Endothelial cell of umbilical vein (primary cell): ENCODE results near the gene AFF1. TPM values are rescaled to one million over a fixed set of nuclear protein-coding genes. Genes with fewer than 3 reads are reported as not detected.

ENCODE experiments used
- BruUV-seq: library from RNA; stranded (reverse); fragments of 400-500 nt; replicated peaks from 2 replicates; lab custom pipeline; 2021; lab: Mats Ljungman, UMichigan
- CTCF ChIA-PET: fragments of 300-600, 350-600 bp; sonication (Branson Sonifier 250); formaldehyde crosslinking; loops from one replicate; lab custom pipeline; 2021; ENCODE audit warnings: antibody characterized with exemption, inconsistent platforms; lab: Charles Lee
- POLR2A ChIA-PET: fragments of 300-600, 350-600 bp; sonication (Branson Sonifier 250); formaldehyde crosslinking; loops from one replicate; lab custom pipeline; 2021; ENCODE audit warnings: antibody characterized with exemption, inconsistent platforms; lab: Charles Lee
- DNase-seq: peaks from one replicate; pipeline ENCODE4 v3.0.0-alpha.2; 2011; ENCODE audit warnings: low read depth, low spot score
- FAIRE-seq: peaks from 2 replicates; lab custom pipeline; 2011; peaks lifted over from hg19 to GRCh38; lab: Jason Lieb, UNC
- H2AFZ ChIP-seq: 2 replicates; pipeline ENCODE4 v1.6.0; 2012; ENCODE audit warnings: low read depth, low read length, control low read depth, inconsistent platforms
- H3K27ac ChIP-seq: 2 replicates; pipeline ENCODE4 v1.5.1; 2011; ENCODE audit warnings: low read depth, mild to moderate bottlenecking, control low read depth, low read length, moderate library complexity; ENCODE audit not compliant: insufficient read depth
- H3K27me3 ChIP-seq, 2 experiments: 2 replicates each; pipeline versions ENCODE4 v1.6.0 to v1.6.1; 2011; ENCODE audit warnings: low read length in 2 of 2, mixed read lengths in 1 of 2; ENCODE audit not compliant: control insufficient read depth in 2 of 2, insufficient read depth in 2 of 2
- H3K36me3 ChIP-seq, 2 experiments: 2 replicates in 1 of 2; 3 replicates in 1 of 2; pipeline ENCODE4 v1.5.1; 2011; ENCODE audit warnings: low read length in 2 of 2, mild to moderate bottlenecking in 1 of 2, moderate library complexity in 1 of 2; ENCODE audit not compliant: control insufficient read depth in 2 of 2, insufficient read depth in 2 of 2; ENCODE audit errors: extremely low read depth in 1 of 2
- H3K4me1 ChIP-seq: 3 replicates; pipeline ENCODE4 v1.5.1; 2011; ENCODE audit warnings: mild to moderate bottlenecking, low read length; ENCODE audit not compliant: control insufficient read depth, insufficient read depth; ENCODE audit errors: extremely low read depth
- H3K4me2 ChIP-seq: 2 replicates; pipeline ENCODE4 v1.6.1; 2011; ENCODE audit warnings: low read length, control low read depth, mixed read lengths; ENCODE audit not compliant: insufficient read depth
- H3K4me3 ChIP-seq, 3 experiments: fragments of 200-600 bp in 1 of 3; sonication (generic), shearing (Covaris generic) in 1 of 3; replicated peaks in 1 of 3; 2 replicates each; pipeline ENCODE4 v1.5.1; 2011 to 2016; ENCODE audit warnings: control low read depth in 3 of 3, low read length in 3 of 3, mild to moderate bottlenecking in 2 of 3, inconsistent platforms in 1 of 3, low read depth in 1 of 3, moderate library complexity in 1 of 3; ENCODE audit not compliant: insufficient read depth in 1 of 3
- H3K79me2 ChIP-seq: 2 replicates; pipeline ENCODE4 v1.6.0; 2012; ENCODE audit warnings: low read length, inconsistent platforms; ENCODE audit not compliant: control insufficient read depth, insufficient read depth
- H3K9ac ChIP-seq: replicated peaks from 2 replicates; pipeline ENCODE3; 2011; ENCODE audit warnings: low read length, control low read depth; ENCODE audit not compliant: insufficient read depth; ENCODE audit errors: extremely low read depth
- H3K9me1 ChIP-seq: replicated peaks from 3 replicates; pipeline ENCODE4 v1.6.0; 2011; ENCODE audit warnings: mild to moderate bottlenecking, low read length; ENCODE audit not compliant: control insufficient read depth, insufficient read depth; ENCODE audit errors: extremely low read depth
- H3K9me3 ChIP-seq: replicated peaks from 2 replicates; pipeline ENCODE4 v1.5.1; 2012; ENCODE audit warnings: low read length, inconsistent platforms; ENCODE audit not compliant: control insufficient read depth, insufficient read depth
- H4K20me1 ChIP-seq: replicated peaks from 2 replicates; pipeline ENCODE3; 2011; ENCODE audit warnings: mild to moderate bottlenecking, low read length; ENCODE audit not compliant: control insufficient read depth, insufficient read depth; ENCODE audit errors: extremely low read depth
- CTCF ChIP-seq, 2 donors: IDR thresholded peaks; 1 replicate in 1 of 2; 2 replicates in 1 of 2; pipeline ENCODE4 v1.5.1; 2011; ENCODE audit warnings: low read length in 2 of 2, mild to moderate bottlenecking in 2 of 2, moderate library complexity in 2 of 2, control low read depth in 1 of 2, inconsistent platforms in 1 of 2, low read depth in 1 of 2; ENCODE audit not compliant: insufficient read depth in 1 of 2; ENCODE audit errors: extremely low read depth in 1 of 2
- JUN ChIP-seq: IDR thresholded peaks from 2 replicates; pipeline ENCODE4 v1.6.1; 2011; ENCODE audit warnings: borderline replicate concordance, low read depth; ENCODE audit not compliant: insufficient read length, insufficient read depth
- dilution Hi-C: fragments of 300-500 bp; cut with MboI; formaldehyde crosslinking; loops from one replicate; pipeline ENCODE4 v1.15.0; 2019; ENCODE audit warnings: low sequenced_read_pairs; ENCODE audit not compliant: extremely low pct_ligation_motif_present
- intact Hi-C: fragments of 100-400 bp; cut with micrococcal nuclease; formaldehyde crosslinking; loops from one replicate; pipeline ENCODE4 v1.10.0; 2022
- polyA plus RNA-seq, 4 experiments: library from polyadenylated mRNA; depleted of rRNA in 3 of 4; stranded (reverse) in 3 of 4; unstranded in 1 of 4; fragments of >200 nt; gene quantifications; 2 replicates each; pipeline versions ENCODE4 v1.2.1 to v1.2.3, GENCODE V29; 2011 to 2012; ENCODE audit warnings: missing spikeins in 1 of 4
- total RNA-seq: library from RNA; stranded (reverse); gene quantifications from 2 replicates; pipeline ENCODE4 v1.2.3, GENCODE V29; 2021

AFF1 gene
- total and polyA plus RNA-seq, 2 donors (not counting 3 experiments of a cell fraction or from before 2014, with no cell fraction given): 26.2 to 106 TPM

- POLR2A ChIA-PET: no interaction called here
Measured at GRCh38 chr4:87150498-87151261, 215.9 kb downstream of the AFF1 start.

More at GRCh38 chr4:87150498-87151261, 215.9 kb downstream of the AFF1 start:
- Histone ChIP-seq H3K4me3 (no peak overlapping the region), H3K9me1 (no peaks in the 10 kb centered on the region), H3K27ac (no peak overlapping the region), H3K4me2 (no peak overlapping the region), H4K20me1 (no peaks in the 10 kb centered on the region), H3K27me3 (no peaks in the 10 kb centered on the region), H3K79me2 (no peaks in the 10 kb centered on the region), H2AFZ (no peak overlapping the region), H3K36me3 (no peaks in the 10 kb centered on the region), H3K9ac (no peak overlapping the region), H3K9me3 (no peaks in the 10 kb centered on the region), H3K4me1 (no peaks in the 10 kb centered on the region)
- dilution Hi-C loops (no loop called here), intact Hi-C loops (loop anchor here (1.0 to 5.0 kb wide), 4 partner anchors 70 to 317 kb away; partner anchors contain the start of gene KLHL8)
- TF ChIP-seq CTCF (IDR thresholded peaks at IDR 0.05; ENCODE audit: extremely low read depth in 1 of 2, insufficient read depth in 1 of 2, low read depth in 1 of 2, low read length in 2 of 2) (peak; percentile 62 to 68), JUN (no peak)
- no TSS peak for BruUV-seq
- CTCF ChIA-PET: interaction anchor here (0.5 to 4.8 kb wide), 56 partner anchors 8 to 823 kb away, joined by 3 to 71 read pairs (median 4); partner anchors contain the start of genes AFF1, KLHL8 and PTPN13
- FAIRE-seq (peak; percentile 55), DNase-seq (peak; percentile 87)
